ENCODE results near the gene NANOG.
"Not testable (repeated sequence)": the region's sequence is repeated elsewhere in the genome, so short reads cannot be mapped to it uniquely, and the experiment has no call there.

Gene NANOG

DNA sequence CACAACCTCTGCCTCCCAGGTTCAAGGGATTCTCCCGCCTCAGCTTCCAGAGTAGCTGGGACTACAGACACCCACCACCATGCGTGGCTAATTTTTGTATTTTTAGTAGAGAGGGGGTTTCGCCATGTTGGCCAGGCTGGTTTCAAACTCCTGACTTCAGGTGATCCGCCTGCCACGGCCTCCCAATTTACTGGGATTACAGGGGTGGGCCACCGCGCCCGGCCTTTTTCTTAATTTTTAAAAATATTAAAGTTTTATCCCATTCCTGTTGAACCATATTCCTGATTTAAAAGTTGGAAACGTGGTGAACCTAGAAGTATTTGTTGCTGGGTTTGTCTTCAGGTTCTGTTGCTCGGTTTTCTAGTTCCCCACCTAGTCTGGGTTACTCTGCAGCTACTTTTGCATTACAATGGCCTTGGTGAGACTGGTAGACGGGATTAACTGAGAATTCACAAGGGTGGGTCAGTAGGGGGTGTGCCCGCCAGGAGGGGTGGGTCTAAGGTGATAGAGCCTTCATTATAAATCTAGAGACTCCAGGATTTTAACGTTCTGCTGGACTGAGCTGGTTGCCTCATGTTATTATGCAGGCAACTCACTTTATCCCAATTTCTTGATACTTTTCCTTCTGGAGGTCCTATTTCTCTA lies at the start of gene NANOG:
Gene NANOG (plus strand): TSS at position 519 of the 645 bp plus-strand sequence. CDS start 213 bp downstream, outside the sequence.
- DNase-seq (ENCODE audit: low read depth in 2 of 2) = not testable (repeated sequence)

DNA sequence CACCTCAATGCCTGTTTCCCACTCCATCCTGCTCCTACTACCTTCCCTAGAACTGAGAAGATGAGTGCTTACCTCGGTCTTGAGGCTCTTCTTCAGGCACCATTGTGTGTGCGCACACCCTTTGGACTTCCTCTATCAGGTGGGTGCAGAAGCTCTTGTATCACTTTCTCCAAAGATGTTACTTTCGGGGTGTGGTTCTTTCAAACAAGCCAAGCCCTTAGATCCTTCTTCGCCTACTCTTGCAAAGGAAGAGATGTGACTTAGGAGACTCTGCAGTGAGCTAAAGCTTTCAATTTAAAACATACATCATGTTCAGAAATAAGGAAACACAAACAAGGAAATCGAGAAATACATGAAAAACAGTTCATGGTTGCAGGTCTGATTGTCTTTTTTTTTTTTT lies 42.0 kb upstream of the NANOG start, which contains the start of gene CLEC4C:
Gene CLEC4C (minus strand): TSS at position 130 of the 400 bp plus-strand sequence. CDS start 27 bp downstream, at position 103.
- no peak for DNase-seq (ENCODE audit: low read depth in 2 of 2)

DNA sequence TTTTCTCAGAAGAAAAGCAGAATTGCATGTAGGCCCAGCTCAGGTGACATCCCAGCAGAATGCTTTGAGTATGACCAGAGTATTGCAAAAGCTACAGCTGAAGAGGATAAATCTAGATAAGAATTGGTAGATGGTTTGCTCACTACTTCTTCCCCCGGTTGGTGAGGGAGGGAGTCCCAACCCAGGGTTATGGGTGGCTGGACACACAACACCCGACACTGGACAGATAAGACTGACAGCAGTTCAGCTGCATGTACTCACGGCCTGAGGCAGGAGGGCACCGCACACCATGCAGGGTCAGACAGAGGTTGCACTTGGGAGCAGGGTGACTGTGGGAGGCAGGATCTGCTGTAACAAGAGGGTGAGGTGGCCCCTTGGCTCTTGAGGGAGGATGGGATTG lies 40.4 kb upstream of the NANOG start:
- no peak for DNase-seq (ENCODE audit: low read depth in 2 of 2)

DNA sequence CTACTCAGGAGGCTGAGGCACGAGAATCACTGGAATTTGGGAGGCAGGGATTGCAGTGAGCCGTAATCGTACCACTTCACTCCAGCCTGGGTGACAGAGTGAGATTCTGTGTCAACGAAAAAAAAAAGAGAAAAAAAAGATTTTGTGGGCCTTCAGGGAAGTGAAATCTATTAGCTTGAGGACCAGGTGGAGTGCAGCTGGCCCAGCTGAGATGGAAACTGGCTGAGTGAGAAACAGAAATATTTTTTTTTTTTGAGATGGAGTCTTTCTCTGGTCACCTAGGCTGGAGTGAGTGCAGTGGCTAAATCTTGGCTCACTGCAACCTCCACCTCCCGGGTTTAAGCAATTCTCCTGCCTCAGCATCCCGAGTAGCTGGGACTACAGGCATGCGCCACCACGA lies 39.8 kb upstream of the NANOG start:
- no peak for DNase-seq (ENCODE audit: low read depth in 2 of 2)

DNA sequence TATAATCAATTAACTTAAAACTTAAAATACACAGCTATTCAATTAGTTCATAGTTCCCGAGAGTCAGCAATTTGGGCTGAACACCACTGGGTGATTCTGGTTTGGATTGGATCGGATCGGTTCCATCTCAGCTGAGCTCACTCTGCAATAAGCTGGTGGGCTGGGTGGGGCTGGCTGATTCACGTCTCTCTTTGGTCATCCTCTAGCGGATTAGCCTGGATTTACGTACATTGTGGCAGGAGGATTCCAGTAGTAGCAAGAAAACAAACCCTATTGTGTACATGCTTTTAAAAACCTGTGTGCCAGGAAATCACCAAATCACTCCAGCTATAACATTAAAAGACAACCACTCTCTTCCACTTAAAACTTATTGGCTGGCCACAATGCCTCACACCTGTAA lies 38.9 kb upstream of the NANOG start:
- no peak for DNase-seq (ENCODE audit: low read depth in 2 of 2)

DNA sequence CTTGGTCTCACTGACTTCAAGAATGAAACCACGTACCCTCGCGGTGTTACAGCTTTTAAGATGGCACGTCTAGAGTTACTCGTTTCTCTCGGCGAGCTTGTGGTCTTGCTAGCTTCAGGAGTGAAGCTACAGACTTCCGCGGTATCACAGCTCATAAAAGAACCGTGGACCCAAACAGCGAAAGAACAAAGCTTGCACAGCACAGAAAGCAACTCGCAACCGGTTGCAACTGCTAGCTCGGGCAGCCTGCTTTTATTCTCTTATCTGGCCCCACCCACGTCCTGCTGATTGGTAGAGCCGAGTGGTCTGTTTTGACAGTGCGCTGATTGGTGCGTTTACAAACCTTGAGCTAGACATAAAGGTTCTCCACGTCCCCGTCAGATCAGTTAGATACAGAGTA lies 37.8 kb upstream of the NANOG start:
- no peak for DNase-seq (ENCODE audit: low read depth in 2 of 2)

DNA sequence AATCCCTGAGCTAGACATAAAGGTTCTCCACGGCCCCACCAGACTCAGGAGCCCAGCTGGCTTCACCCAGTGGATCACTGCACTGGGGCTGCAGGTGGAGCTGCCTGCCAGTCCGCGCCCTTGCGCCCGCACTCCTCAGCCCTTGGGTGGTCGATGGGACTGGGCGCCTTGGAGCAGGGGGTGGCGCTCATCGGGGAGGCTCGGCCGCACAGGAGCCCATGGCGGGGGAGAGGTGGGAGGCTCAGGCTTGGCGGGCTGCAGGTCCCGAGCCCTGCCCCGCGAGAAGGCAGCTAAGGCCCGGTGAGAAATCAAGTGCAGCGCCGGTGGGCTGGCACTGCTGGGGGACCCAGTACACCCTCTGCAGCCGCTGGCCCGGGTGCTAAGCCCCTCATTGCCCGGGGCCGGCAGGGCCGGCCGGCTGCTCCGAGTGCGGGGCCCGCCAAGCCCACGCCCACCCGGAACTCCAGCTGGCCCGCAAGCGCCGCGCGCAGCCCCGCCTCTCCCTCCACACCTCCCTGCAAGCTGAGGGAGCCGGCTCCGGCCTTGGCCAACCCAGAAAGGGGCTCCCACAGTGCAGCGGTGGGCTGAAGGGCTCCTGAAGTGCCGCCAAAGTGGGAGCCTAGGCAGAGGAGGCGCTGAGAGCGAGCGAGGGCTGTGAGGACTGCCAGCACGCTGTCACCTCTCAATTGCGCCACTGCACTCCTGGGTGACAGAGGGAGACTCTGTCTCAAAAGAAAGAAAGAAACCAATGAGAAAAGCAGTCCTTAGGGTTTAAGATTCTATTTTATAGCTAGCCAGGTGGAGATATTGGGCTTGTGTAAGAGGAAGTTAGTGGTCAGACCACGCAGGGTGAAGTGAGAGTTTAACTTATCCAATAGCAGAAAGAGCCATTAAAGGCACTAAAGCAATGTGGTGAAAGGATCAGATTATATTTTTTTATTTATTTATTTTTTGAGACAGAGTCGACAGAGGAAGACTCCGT lies 37.0 kb upstream of the NANOG start:
- DNase-seq (ENCODE audit: low read depth in 2 of 2) = not testable (repeated sequence)

DNA sequence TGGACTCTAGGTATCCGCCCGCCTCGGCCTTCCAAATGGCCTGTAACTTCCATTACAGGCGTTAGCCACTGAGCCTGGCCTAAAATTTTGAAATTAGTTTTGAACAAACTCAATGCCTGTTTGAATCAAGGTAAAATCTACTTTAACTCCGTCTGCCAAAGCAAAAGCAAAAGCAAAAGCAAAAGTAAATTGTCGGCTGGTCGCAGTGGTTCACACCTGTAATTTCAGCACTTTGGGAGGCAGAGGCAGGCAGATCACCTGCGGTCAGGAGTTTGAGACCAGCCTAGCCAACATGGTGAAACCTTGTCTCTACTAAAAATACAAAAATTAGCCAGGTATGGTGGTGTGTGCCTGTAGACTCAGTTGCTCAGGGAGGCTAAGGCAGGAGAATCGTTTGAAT lies 33.5 kb upstream of the NANOG start:
- not testable (repeated sequence) for DNase-seq (ENCODE audit: low read depth in 2 of 2)

DNA sequence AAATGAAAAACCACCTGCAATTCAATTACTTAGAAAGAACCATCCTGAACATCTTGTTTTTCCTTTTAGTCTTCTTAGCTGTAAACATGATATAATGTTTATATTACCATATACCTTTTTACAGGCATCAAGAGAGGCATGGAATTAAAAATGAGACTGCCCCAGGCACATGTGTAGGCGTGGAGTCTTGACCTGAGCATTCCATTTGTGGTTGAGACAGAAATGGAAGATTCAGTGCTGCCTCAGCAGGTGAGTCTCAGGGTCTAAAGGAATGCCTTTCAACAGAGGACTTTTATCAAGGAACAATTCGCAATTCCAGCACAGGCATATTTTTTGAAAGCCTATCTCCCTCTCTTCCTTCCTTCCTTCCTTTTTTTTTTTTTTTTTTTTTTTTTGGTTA lies 32.2 kb upstream of the NANOG start:
- no peak for DNase-seq (ENCODE audit: low read depth in 2 of 2)

DNA sequence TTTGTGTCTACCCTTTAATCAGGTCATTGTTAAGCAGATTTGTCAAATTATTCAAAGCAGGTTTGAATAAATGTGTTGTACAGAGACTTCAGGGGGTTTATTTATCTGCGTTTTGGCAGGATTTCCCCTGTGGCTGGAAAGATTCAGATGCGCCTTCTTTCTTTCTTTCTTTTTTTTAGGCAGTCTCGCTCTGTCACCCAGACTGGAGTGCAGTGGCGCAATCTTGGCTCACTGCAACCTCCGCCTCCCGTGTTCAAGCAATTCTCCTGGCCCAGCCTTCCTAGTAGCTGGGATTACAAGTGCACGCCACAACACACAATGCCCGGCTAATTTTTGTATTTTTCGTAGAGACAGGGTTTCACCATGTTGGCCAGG lies 30.4 kb upstream of the NANOG start:
- no peak for DNase-seq (ENCODE audit: low read depth in 2 of 2)

DNA sequence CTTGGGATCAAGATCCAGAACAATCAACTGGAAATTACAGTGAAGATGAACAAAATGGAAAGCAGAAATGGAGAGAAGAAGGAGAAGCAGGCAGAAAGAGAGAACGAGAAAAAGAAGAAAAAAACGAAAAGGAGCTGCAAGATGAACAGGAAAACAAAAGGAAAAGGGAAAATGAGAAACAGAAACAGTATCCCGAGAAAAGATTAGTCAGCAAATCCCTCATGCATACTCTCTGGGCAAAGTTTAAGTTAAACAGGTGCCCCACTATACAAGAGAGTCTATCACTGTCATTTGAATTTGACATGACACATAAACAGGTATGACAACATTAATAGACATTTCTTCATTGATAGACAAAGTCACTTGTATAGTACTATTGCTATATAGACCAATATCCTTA lies 19.2 kb upstream of the NANOG start:
- no peak for DNase-seq (ENCODE audit: low read depth in 2 of 2)

DNA sequence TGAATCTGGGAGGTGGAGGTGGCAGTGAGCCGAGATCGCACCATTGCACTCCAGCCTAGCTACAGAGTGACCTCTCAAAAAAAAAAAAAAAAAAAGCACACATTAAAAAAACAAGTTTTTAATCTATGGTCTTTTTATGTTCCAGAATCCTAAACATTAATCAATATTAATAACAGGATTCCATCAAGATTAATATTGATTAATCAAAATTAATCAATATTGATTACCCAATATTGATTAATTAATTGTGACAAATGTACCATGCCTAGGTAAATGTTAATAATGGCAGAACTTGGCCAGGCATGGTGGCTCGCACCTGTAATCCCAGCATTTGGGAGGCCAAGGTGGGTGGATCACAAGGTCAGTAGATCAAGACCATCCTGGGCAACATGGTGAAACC lies 7.9 kb upstream of the NANOG start:
- DNase-seq (ENCODE audit: low read depth in 2 of 2) = no peak

DNA sequence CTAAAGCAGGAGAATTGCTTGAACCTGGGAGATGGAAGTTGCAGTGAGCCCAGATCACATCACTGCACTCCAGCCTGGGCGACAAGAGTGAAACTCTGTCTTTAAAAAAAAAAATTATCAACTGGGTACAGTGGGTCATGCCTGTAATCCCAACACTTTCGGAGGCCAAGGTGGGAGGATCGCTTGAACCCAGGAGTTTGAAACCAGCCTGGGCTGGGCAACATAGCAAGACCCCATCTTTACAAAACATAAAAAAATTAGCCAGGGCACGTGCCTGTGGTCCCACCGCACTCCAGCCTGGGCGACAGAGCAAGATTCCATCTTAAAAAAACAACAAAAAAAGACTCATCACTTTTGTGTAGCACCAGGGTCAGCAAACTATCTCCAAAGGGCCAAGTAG lies 7.1 kb upstream of the NANOG start:
- no peak for DNase-seq (ENCODE audit: low read depth in 2 of 2)

DNA sequence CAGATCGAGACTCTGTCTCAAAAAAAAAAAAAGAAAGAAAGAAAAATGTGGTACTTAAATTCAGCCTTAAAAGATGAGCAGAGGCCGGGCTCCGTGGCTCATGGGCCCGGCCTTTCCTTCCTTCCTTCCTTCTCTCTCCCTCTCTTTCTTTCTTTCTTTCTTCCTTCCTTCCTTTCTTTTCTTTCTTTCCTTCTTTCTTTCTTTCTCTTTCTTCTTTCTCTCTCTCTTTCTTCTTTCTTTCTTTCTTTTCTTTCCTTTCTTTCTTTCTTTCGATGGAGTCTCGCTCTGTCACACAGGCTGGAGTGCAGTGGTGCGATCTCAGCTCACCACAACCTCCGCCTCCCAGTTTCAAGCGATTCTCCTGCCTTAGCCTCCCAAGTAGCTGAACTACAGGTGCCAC lies 5.8 kb upstream of the NANOG start:
- not testable (repeated sequence) for DNase-seq (ENCODE audit: low read depth in 2 of 2)

DNA sequence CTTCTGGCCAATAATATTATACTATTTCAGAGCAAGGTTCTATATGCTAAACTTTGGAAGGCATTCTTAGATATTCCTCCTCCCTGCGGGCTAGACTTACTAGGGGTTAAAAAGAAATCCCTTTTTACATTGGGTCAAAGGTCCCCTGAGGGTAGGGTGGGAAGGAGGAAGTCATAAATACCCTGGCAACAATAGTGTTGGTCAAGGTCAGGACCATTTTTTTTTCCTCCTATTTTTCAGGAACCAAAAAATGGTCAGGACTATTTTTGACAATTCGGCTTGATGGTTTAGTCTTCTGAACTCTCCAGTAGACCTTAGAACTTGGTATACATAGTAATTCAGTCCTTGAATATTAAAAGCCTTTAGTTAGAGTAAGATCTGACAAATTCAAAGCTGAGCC lies 4.5 kb upstream of the NANOG start:
- no peak for DNase-seq (ENCODE audit: low read depth in 2 of 2)

DNA sequence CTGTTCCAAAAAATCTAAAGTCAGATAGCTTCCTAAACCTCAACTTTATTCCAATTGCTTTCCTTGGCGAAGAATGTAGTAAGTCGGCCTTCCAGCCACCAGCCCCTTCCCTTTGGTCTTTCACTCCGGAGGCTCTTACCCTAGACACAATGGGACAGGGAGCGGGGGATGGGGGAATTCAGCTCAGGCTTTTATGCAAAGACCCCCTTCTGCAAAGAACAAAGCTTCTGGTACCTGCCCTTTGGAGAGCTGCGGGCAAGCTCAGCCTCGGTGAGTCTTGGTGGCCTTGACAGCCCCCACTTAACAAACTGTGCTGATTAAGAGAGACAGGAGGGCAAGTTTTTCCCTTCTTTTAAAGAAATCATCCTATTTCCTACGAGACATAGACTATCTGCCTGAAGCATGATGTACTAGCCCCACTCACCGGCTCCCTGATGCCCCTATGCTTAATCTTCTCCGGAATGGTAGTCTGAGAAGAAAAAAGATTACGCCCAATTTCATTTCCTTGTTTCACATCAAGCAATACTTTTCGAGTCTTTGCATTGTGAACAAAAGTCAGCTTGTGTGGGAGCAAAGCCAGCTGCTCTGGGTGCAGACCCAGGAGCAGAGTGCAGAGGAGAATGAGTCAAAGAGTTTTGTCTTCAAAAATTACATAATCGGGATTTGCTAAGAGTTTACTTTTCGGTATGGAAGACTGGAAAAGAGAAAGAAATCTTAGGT lies 1.5 kb upstream of the NANOG start:
- DNase-seq (ENCODE audit: low read depth in 2 of 2) = no peak

DNA sequence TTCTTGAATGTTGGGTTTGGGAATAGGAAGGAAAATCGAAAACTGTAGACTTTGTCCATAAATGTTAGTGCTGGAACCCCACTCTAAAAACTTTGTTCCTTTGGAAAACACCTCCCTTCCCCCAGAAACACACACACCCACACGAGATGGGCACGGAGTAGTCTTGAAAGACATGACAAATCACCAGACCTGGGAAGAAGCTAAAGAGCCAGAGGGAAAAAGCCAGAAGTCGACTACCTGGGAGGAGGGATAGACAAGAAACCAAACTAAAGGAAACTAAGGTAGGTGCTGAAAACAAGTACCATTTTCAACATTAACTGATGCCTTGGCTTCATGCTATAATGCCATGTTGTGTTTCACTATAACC lies 925 bp upstream of the NANOG start:
- no peak for DNase-seq (ENCODE audit: low read depth in 2 of 2)

DNA sequence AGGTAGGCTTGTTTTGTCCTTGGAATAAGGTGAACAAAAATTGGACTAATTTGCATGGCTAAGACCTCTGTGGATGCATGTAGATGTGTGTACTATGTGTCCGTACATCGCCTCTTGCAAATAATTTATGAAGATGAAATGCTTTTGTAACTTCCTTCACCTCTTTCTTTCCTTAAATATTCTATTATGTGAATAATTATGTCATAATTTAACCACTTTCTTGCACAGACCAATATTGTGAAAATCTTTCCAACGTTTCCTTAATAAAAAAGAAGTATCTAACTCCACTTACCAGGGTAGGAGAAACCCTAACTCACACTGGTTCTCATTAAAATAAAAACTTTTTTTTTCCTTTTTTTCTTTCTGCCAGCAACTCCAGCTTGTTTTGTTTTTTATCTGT lies 4.0 kb downstream of the NANOG start:
- no peak for DNase-seq (ENCODE audit: low read depth in 2 of 2)

DNA sequence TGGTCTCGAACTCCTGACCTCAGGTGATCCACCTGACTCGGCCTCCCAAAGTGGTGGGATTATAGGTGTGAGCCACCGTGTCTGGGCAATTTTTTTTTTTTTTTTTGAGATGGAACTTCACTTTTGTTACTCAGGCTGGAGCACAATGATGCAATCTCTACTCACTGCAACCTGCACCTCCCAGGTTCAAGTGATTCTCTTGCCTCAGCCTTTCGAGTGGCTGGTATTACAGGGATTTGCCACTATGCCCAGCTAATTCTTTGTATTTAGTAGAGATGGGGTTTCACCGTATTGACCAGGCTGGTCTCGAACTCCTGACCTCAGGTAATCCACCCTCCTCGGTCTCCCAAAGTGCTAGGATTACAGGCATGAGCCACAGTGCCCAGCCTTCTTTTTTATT lies 8.1 kb downstream of the NANOG start:
- not testable (repeated sequence) for DNase-seq (ENCODE audit: low read depth in 2 of 2)

DNA sequence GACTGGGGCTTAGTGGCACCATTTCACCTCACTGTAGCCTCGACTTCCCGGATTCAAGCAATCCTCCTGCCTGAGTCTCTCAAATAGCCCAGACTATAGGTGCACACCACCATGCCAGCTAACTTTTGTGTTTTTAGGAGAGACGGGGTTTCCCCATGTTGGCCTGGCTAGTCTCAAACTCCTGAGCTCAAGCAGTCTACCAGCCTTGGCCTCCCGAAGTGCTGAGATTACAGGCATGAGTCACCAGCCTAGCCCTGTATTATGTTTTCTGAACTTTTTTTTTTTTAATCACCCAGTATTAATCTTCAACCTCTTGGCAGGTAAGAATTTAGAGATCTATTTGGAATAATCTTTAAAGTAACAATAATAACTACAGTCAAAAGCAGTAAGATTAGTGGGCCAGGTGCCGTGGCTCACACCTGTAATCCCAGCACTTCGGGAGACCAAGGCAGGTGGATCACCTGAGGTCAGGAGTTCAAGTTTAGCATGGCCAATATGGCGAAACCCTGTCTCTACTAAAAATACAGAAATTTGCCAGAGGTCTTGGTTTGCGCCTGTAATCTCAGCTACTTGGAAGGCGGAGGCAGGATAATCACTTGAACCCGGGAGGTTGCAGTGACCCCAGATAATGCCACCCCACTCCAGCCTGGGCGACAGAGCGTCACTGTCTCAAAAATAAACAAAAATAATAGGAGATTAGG lies 8.6 kb downstream of the NANOG start:
- DNase-seq (ENCODE audit: low read depth in 2 of 2) = no peak

DNA sequence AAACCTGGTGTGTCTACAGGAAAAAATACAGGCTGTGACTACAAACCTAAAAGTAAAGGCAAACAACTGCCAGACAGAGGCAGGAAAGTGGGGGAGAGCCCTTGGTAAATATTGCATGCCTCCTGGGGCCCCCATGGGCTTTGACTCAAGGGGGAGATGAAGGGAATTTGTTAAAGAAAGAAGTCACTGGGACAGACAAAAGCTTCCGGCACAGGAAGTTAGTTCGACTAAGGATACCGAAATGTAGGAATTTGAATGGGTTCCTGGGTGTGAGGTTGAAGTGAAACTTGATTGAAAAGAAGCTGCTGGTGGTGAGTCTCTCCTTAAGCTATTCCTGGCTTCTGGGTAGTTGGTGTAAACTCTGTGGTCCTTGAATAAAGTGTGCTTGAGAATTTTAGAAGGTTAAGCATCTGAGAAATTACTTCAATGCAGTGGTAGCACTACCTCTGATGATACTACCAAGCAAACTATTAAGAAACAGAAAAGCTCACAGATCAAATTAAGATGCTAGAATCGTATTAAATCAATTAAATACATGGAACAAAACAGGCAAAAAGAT lies 9.6 kb downstream of the NANOG start:
- DNase-seq (ENCODE audit: low read depth in 2 of 2) = not testable (repeated sequence)
